ENCODE data around the gene PCDHGA3.

DNA sequence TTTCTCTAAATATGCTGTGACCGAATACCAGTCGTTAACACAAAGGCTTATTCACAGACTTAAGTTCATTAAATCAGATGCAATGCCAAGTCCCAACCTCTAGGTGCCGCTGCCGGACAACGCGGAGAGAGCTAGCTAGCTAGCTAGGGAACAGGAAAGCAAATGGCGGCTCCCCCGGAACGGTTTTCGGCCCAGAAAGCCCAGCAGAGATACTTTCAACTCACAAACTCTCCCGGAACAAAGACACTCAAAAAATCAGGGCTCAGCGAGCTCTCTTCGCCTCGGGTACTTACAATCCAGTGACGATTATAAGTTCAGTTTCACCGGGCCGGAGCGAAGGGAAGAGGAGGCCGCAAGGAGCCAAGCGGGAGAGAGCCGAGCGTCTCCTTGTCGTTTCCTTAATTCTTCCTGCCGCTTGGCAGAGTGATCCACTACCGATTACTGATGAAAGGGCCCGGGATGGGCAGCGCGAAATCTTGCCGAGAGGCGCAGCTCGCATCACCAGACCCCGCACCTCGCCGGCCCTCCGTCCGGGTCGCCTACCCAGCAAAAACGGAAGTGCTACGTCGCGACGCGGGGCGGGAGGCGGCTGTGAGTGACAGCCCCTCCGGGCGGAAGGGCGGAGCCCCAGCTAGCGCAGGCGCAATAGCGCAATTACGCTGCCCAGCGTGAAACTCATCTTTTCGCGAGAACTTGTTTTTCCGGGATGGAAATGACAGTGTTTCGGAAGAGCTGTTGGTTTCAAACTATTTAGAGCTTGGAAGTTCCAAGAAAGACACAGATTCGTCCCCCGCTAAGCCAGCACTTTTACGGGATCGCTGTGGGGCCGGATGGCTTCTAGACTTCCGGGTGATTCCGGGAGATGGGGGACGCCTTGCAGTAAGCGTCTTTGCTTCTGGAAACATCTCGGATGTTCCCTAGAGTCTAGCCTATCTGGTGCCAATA is 23.1 kb upstream of the PCDHGA3 start, which contains the start of gene TAF7:
- TF ChIP-seq POLR2AphosphoS5 (IDR thresholded peaks at IDR 0.05): peak; percentile 94
- TF ChIP-seq, protein P1, sequence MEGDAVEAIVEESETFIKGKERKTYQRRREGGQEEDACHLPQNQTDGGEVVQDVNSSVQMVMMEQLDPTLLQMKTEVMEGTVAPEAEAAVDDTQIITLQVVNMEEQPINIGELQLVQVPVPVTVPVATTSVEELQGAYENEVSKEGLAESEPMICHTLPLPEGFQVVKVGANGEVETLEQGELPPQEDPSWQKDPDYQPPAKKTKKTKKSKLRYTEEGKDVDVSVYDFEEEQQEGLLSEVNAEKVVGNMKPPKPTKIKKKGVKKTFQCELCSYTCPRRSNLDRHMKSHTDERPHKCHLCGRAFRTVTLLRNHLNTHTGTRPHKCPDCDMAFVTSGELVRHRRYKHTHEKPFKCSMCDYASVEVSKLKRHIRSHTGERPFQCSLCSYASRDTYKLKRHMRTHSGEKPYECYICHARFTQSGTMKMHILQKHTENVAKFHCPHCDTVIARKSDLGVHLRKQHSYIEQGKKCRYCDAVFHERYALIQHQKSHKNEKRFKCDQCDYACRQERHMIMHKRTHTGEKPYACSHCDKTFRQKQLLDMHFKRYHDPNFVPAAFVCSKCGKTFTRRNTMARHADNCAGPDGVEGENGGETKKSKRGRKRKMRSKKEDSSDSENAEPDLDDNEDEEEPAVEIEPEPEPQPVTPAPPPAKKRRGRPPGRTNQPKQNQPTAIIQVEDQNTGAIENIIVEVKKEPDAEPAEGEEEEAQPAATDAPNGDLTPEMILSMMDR (IDR thresholded peaks at IDR 0.05): peak; percentile 45 to 82 (median 62)

Measured in gastroesophageal sphincter (tissue), 3 donors.